HG03196 (cell line): ENCODE data around the gene AQP10.
"Not testable (repeated sequence)": the region's sequence is repeated elsewhere in the genome, so short reads cannot be mapped to it uniquely, and the experiment has no call there.

Experiments used
- ATAC-seq: cut with Tn5 transposase; IDR thresholded peaks from one replicate; pipeline ENCODE4 v1.9.1; 2021; ENCODE audit not compliant: unreplicated experiment

Gene AQP10

DNA sequence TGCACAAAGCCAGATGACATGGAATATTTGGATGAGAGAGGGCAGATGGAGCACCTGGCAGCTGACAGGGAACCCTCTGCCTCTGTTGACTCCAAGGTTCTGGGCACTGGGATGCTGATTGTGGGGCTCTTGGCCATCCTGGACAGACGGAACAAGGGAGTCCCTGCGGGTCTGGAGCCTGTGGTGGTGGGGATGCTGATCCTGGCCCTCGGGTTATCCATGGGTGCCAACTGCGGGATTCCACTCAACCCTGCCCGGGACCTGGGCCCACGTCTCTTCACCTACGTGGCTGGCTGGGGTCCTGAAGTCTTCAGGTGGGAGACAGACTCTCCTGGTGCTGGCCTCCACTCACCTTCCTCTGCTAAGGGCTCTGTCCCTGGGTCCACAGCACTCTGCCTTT is 2.6 kb downstream of the AQP10 start:
- no peak for ATAC-seq

DNA sequence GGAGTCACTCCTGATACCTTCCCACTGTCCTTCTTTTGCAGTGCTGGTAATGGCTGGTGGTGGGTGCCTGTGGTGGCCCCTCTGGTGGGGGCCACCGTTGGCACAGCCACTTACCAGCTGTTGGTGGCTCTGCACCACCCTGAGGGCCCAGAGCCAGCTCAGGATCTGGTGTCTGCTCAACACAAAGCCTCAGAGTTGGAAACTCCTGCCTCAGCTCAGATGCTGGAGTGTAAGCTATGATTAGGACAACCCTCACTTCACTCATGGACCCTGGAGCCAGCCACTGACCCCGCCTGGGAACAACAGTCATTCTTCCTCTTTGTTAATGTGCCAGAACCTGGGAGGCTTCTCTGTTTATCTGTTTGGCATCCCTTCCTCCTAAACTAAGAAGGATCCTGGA is 3.3 kb downstream of the AQP10 start:
- no peak for ATAC-seq

GRCh38 chr1:154324669-154325582 is 4.0 kb downstream of the AQP10 start, which contains the start of gene ATP8B2:
Gene ATP8B2 (plus strand): TSS chr1:154325525. CDS start chr1:154328142, 2,617 bp downstream.
- peak; percentile 42 for ATAC-seq

DNA sequence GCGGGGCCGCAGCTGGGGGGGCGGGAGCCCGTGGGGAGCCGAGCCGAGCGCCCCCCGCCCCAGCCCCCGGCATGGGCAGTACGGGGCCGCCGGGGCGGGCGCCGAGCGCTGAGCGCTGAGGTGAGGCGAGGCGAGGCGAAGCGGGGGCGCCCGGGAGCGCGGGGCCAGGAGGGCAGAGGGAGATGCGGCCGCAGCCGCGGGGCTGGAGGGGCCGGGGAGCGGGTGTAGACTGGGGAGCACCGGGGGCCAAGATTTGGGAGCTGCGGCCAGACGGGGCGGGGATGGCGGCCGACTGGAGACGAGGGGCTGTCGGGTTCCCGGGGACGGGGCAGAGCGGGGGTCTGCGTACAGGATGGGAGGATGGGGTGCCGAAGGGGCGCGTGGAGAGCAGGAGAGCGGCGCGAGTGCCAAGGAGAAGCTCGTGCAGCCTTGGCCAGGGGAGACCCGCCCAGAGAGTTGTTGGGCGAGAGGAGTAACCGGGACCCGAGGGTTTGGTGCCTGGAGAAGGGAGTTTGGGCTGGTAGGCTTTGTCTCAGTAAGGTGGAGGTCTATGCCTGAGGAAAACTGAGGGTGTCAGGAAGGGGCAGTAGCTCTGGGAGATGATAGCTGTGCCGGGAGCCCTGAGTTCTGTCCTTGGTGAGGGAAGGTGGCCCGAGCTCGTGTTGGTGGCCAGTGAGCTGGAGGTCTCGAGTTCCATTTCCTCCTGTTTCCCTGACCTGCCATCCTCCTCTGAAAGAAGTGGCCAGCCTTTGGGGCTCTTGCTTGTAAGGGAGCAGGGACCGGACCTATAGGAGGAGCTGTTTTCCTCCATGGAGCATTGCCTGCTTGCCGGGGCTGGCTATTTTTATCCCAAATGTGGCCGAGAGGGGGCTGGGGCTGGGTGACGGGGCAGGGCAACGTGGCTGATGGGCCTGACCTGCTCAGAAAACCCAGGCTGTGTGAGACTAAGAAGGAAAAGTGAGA is 5.0 kb downstream of the AQP10 start:
- no peak for ATAC-seq

DNA sequence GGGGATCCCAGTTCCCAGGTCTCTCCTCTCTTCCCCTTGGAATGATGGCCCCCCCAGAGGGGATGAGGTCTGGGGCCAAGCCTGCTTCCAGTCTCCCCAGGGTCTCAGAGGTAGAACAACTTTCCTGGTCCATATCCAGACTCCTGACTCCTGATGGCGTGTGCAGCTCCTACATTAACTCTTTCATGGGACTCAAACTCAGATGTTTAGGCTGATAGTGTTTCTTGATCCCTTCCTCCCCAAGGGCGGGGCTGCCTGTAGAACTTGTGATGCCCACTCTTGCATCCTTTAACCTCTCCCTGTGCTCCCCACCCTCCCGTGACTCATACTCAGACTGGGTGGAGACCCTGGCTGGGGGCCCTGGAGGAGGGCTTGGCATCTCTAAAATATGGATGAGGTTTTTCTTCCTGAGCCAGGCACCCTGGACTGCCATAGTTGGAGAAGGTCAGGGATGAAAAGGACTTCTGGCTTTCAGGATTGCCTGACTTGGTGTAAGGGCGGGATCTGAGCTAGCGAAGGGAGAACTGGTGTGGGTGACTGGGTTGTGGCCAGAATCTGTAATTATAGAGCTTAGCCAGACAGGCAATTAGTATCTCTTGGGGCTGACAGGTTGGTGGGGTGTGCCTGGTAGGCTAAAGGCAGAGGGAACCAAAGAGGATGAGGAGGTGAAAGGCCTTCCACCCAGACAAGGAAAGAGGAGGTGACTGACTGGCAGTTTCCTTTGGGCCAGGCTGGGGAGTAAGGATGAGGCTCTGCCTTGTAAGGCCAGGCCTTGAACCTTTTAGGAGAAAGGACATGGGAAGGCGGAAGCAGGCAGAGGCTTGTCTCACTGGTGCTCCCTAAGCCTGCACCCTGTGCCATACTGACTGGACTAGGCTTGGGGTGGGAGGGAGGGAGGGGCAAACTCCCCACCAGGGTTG is 5.9 kb downstream of the AQP10 start:
- no peak for ATAC-seq

GRCh38 chr1:154327466-154328317 is 6.8 kb downstream of the AQP10 start:
- no peak for ATAC-seq

GRCh38 chr1:154328318-154329151 is 7.6 kb downstream of the AQP10 start:
- no peak for ATAC-seq

DNA sequence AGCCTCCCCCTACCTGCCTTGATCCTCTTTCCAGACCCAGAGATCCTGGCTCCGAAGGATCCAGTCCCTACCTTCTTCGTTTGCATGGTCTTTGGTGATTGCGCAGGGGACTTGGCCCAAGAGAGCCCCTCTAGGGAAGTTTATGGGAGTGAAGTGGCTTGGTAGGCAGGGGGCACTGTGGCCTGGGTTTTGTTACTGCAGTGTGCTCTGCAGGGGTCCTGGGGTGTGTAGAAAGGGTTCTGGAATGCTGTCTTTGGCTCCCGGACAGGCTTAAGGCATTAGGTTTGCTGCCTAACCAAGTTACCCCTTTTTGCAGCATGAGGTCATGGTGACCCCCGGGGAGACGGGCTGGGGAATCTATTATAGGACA is 8.2 kb downstream of the AQP10 start:
- ATAC-seq = no peak

DNA sequence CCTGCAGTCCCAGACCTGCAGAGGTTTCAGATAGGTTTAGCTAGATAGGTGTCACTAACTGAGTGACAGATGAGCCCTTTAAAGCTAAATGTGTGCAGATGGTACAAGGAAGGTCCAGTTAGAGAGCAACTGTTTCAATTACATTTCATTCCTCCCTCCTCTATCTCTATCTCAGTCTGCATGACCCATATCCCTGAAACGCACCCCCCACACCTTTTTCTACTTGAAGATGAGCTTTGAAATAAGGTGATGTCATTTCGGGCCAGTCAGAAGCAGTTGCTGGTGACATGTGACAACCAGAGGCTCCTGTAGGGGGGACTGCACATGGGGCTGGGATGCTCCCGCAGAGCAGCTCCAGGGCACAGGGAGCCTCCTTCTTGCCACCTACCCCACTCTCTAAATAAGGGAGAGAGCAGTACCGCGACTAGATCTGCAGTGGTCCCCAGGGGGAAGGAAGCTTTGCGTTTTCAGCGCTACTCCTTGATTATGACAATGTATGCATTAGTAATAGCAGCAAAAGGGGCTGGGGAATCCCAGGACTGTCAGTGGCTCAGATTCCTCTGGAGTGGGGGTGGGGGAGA is 8.7 kb downstream of the AQP10 start:
- no peak for ATAC-seq

- ATAC-seq = no peak
Observed at GRCh38 chr1:154330669-154331068, 9.8 kb downstream of the AQP10 start.

DNA sequence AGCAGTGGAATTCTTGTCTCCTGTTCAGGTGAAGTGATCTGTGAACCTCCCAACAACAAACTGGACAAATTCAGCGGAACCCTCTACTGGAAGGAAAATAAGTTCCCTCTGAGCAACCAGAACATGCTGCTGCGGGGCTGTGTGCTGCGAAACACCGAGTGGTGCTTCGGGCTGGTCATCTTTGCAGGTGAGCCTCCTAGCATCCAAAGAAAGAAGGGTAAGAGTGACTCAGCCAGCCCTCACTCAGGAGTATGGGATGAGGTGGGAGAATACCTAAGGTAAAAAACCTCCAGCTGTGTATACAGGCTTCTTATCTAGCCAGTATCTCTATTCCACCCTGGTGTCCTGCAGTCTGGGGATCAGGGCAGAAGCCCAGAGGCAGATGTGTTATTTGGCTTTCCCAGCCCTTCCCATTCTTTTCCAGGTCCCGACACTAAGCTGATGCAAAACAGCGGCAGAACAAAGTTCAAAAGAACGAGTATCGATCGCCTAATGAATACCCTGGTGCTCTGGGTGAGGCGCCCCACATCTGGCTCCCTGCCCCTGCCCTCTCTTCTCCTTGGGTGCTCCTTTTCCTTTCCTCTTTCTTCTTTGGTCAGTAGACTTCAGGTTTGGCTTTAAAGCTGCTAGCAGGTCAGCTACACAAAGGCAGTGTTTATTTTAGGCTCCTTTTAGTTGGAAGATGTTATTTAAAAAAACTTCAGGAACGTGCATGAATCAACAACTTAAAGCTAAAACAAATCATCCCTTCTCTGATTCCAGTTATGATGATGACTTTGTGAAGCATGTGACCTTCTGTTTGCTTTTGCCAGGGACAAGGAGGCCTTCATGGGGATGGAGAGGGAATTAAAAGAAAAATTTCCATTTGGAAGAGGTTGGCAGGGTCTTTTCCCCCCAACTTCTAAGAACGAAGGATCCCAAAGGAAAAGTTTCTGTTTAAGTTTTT is 13.5 kb downstream of the AQP10 start:
- no peak for ATAC-seq

- no peak for ATAC-seq
Observed at GRCh38 chr1:154335025-154335714, 14.3 kb downstream of the AQP10 start.

GRCh38 chr1:154337253-154337894 is 16.5 kb downstream of the AQP10 start:
- no peak for ATAC-seq

DNA sequence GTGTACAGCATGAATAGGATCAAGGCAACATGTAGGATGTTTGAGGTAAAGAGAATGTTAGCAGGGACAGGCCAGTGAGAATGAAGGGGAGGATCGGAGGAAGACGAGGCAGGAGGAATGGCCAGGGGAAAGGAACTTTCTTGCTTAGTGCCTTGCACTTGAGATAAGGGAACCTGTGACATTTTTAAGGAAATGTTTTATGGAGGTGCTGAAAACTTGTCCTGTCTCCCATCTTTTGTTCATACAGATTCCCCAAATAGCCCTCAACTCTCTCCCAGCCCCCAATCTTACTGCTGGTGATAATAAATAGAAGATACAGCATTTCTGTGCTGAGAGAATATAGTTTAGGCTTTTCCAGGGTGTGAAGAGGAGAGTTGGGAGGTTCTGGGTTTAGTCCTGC is 18.0 kb downstream of the AQP10 start:
- no peak for ATAC-seq

- not testable (repeated sequence) for ATAC-seq
Observed at GRCh38 chr1:154341366-154341765, 20.5 kb downstream of the AQP10 start.

- no peak for ATAC-seq
Observed at GRCh38 chr1:154342132-154342531, 21.2 kb downstream of the AQP10 start.
